Measurements from ENCODE around the gene PLEKHG4.

PLEKHG4 gene

DNA sequence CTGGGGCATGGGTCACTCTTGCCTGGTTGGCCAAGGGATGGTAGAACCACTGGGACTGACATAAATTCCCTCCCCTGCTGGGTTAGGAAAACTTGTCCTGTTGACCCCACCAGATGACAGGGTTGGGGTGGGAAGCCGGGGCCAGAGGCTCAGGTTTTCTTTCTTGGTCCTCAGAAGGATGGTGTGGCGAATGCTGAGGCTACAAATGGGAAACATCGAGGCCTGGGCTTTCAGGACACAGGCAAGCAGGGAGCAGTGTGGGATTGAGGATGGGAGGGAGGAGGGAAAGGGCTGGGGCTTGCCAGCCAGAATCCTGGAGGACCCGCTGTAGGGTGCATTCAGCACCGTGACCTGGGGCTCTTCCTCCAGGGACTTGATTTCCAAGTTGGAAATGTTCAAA lies 14.5 kb upstream of the PLEKHG4 start:
- DNase-seq (ENCODE audit: low read depth), result no peak

- no peak for DNase-seq (ENCODE audit: low read depth)
These were observed 13.5 kb upstream of the PLEKHG4 start for GRCh38 chr16:67265834-67266233.

DNA sequence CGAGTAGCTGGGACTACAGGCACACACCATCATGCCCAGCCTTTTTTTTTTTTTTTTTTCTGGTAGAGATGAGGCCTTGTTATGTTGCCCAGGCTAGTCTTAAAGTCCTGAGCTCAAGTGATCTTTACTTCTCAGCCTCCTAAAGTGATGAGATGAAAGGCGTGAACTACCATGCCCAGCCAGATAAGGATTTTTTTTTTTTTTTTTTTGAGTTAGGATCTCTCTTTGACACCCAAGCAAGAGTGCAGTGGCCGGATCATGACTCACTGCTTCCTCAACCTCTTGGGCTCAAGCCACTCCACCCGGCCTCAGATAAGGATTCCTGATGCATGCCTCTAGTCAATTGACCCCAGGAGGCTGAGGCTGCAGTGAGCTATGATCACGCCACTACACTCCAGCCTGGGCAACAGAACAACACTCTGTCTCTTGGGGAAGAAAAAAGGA lies 11.2 kb upstream of the PLEKHG4 start:
- DNase-seq (ENCODE audit: low read depth), result peak; percentile 91

- DNase-seq (ENCODE audit: low read depth), result no peak
These were observed 9.6 kb upstream of the PLEKHG4 start for GRCh38 chr16:67269766-67270165.

GRCh38 chr16:67270931-67271338 lies 8.4 kb upstream of the PLEKHG4 start:
- DNase-seq (ENCODE audit: low read depth), result no peak

- no peak for DNase-seq (ENCODE audit: low read depth)
These were observed 7.9 kb upstream of the PLEKHG4 start for GRCh38 chr16:67271446-67271845.

DNA sequence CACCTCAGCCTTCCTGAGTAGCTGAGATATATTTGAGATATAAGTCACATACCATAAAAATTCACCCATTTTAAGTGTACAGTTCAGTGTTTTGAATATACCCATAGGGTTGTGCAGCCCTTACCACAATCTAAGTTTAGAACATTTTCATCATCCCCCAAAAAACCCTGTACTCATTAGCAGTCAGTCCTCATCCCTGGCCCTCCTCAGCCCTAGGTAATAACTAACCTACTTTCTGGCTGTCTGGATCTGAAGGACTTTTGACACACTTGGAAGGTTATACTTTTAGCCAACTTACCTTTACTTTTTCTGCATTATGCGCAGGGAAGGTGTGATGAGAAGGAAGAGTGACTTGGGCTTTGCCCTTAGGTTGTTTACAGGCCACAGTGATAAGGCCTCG lies 4.0 kb upstream of the PLEKHG4 start:
- no peak for DNase-seq (ENCODE audit: low read depth)

DNA sequence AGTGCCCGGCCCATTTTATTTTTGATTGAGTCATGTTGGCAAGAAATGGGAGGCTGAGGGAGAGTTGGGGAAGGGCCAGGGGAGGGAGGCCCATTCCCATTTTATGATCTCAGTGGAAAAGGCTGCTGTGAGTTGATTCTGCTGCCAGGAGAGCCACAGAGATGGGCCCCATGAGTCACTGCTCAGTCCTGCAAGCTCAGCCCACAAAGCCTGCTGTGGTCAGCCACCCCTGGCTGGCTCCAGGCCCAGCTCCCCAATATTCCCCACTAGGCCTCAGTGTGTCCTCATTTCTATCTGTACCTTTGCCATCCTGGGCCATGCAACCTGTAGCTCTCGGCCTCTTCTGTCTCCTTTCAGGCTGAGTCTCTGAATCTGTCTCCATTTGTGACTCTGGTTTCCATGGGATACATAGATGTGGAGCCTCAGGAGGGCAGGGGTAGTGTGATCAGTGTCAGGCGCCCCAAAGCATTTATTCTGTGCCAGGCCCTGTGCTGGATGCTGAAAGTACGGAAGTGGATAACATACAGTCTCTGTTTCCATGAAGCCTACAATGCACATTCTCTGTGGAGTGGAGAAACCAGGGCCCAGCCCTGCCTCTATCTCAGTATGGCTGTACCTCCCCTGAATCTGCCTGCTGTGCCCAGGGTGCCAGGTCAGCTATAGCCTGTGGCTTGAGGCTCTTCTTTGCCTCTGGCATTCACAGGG lies 1.9 kb upstream of the PLEKHG4 start:
- no peak for DNase-seq (ENCODE audit: low read depth)

DNA sequence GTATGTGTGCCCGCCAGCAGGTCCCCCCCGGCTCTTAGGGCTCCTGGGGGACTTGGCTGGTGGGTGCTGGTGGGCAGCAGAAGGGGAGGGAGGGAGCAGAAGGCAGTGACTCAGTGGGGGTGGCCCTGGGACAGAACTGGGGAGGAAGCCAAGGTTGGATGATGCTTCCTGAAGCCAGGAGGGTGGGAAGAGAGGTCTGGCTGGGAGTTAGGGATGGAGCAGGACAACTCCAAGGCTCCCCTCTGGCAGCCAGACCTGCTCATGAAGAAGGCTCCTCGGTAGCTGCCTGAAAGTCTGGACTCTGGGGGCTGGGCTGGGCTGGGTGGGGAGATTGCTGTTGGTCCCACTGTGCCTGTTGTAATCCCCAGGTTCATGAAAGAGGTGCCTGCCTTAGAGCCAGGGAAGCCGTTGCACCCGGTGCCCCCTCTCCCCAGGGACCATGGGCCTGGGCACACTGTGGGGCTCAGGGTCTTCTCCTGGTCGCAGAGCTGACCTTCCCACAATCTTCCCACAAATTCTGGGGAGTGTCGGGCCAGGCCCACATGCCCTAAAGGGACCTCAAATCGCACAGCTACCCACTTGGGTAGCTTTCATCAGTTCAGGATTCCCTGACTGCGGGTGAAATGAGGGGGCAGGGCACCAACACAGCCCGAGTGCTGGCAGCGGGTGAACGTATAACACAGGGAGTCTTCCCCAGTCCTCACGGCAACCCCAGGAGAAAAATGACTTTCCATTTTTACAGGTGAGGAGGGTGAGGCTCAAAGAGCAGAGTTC lies 1.1 kb upstream of the PLEKHG4 start:
- DNase-seq (ENCODE audit: low read depth), result no peak

DNA sequence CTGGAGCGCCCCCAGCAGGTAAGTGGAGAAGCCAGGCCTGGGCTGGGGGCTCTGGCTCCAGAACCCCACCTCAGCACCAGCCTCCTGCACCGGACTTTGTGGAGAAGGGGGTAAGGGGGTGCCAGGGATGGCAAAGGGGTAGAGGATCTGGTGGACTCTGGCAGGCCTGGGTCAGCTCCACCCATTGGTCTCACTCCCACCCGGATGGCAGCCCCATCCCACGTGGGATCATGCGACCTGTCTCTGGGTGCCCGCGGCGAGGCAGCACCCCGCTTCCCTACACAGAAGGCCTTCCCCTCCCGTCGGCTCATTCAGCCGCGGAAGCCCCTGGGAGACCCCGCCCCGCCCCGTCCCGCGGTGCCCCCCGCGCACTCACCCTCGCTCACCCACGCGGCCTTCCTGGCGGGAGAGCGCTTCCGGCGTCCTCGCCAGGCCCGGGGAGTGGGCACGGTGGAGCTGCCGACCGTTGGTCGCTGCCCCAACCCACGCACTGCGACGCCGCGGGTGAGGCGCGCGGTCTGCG lies 498 bp upstream of the PLEKHG4 start:
- DNase-seq (ENCODE audit: low read depth), result peak; percentile 76

DNA sequence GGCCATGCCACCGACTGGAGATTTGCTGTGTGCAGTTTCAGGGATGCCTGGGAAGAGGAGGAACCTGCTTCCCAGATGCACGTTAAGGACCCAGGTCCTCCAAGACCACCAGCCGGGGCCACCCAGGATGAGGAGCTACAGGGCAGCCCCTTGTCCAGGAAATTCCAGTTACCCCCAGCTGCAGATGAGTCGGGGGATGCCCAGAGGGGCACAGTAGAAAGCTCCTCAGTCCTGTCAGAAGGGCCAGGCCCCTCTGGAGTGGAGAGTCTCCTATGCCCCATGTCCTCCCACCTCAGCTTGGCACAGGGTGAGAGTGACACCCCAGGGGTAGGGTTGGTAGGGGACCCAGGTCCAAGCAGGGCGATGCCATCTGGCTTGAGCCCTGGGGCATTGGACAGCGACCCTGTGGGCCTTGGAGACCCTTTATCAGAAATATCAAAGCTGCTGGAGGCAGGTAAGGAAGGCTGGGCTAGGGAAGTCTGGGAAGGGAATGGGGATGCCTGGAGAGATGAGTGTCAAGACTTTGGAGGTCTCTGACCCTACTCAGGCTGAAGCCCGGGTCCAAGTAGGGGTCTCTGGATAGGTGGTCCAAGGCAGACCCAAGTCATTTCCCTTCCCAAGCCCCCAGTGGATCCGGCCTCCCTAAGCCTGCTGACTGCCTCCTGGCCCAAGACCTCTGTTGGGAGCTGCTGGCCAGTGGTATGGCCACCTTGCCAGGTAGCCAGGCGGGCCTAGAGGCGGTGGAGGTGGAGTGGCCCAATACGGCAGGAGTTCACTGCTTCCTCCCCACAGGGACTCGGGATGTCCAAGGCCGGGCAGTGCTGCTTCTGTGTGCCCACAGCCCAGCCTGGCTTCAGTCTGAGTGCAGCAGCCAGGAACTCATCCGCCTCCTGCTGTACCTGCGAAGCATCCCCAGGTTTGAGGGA lies 1.0 kb downstream of the PLEKHG4 start:
- DNase-seq (ENCODE audit: low read depth), result no peak

DNA sequence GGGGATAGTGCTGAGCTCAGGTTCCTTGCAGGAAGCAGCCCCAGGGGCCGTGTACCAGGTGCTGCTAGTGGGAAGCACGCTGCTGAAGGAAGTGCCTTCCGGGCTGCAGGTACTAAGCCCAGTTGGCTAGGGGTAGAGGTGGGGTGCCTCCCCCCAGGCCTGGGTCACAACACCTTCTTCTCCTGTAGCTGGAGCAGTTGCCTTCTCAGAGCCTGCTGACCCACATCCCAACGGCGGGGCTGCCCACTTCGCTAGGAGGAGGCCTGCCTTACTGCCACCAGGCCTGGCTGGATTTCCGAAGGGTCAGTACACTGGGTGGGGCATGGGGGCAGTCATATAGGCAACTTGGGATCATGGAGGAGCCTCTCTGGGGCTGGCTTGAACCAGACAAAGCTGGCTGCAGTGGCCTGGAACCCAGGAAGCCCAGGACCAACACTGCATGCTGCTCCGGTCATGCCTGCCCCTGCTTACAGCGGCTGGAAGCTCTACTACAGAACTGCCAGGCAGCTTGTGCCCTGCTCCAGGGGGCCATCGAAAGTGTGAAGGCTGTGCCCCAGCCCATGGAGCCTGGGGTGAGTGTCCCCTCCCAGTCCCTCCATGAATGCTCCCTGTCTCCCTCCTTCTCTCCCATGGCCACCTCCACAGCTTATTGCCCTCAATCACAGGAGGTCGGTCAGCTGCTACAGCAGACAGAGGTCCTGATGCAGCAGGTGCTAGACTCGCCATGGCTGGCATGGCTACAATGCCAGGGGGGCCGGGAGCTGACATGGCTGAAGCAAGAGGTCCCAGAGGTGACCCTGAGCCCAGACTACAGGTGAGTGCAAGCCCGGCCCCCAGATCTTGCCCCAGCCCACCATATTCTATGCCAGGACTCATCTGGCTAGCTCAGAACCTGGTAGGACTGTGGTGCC lies 2.5 kb downstream of the PLEKHG4 start:
- no peak for DNase-seq (ENCODE audit: low read depth)

- no peak for DNase-seq (ENCODE audit: low read depth)
These were observed 3.1 kb downstream of the PLEKHG4 start for GRCh38 chr16:67282447-67282805.

DNA sequence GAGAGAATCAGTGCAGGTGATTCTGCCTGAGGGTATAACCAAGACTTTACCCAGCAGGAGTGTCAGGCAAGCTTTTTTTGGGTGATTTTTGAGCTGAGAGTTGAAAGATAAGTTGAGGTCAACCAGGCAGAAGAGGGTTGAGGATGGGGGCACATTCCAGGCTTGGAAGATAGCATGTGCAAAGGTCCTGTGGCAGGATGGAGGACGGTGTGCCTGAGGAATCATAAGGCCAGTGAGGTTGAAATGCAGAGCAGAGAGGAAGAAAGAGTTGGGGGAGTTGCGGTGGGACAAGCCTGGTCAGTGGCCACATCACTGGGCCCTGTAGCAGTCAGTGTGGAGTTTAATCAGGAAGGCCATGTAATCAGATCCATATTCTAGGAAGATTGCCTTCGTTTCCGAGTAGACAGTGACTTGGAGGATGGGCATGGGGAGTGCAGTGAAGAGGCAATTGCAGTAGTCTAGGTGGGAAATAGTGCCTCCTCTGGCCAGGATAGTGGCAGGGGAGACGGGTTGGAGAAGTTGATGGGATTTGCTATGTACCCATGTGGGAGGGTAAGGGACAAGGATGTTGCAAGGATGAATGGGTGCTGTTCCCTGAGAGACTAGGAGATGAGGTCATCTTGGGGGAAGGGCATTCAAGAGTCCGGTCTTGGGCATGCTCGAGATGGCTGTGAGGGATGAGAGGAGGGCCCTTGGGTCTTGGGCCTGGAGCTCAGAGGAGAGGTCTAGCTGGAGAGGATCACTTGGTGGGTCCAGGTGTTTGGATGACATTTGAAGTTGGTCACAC lies 3.9 kb downstream of the PLEKHG4 start:
- DNase-seq (ENCODE audit: low read depth), result no peak

- DNase-seq (ENCODE audit: low read depth), result no peak
These were observed 4.7 kb downstream of the PLEKHG4 start for GRCh38 chr16:67283826-67284555.

DNA sequence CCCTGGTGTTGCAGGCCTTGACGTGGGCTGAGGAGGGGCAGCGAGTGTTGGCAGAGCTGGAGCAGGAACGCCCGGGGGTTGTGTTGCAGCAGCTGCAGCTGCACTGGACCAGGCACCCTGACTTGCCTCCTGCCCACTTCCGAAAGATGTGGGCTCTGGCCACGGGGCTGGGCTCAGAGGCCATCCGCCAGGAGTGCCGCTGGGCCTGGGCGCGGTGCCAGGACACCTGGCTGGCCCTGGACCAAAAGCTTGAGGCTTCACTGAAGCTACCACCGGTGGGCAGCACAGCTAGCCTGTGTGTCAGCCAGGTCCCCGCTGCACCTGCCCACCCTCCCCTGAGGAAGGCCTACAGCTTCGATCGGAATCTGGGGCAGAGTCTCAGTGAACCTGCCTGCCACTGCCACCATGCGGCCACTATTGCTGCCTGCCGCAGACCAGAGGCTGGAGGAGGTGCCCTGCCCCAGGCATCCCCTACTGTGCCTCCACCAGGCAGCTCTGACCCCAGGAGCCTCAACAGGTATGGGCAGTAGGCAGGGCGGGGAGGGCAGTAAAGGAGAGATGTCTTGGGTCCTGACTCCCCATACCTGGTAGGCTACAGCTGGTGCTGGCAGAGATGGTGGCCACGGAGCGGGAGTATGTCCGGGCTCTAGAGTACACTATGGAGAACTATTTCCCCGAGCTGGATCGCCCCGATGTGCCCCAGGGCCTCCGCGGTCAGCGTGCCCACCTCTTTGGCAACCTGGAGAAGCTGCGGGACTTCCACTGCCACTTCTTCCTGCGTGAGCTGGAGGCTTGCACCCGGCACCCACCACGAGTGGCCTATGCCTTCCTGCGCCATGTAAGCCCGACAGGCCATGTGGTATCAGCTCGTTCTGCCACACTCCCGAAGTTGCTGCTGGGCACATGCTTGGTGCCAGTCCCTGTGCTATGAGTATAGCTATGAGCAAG lies 5.6 kb downstream of the PLEKHG4 start:
- no peak for DNase-seq (ENCODE audit: low read depth)

DNA sequence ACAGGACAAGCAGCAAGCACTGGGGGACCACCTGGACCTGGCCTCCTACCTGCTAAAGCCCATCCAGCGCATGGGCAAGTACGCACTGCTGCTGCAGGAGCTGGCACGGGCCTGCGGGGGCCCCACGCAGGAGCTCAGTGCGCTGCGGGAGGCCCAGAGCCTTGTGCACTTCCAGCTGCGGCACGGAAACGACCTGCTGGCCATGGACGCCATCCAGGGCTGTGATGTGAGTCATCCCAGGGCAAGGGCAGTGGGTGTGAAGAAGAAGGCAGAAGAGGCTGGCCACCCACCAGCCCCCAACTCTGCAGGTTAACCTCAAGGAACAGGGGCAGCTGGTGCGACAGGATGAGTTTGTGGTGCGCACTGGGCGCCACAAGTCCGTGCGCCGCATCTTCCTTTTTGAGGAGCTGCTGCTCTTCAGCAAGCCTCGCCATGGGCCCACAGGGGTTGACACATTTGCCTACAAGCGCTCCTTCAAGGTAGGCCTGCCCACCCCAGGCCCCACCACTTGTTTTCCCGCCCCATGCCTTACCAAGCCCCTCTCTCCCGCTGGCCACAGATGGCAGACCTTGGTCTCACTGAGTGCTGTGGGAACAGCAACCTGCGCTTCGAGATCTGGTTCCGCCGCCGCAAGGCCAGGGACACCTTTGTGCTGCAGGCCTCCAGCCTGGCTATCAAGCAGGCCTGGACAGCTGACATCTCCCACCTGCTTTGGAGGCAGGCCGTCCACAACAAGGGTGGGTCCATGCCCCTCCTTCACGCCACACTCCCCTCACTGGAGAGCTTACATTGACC lies 7.3 kb downstream of the PLEKHG4 start:
- no peak for DNase-seq (ENCODE audit: low read depth)

DNA sequence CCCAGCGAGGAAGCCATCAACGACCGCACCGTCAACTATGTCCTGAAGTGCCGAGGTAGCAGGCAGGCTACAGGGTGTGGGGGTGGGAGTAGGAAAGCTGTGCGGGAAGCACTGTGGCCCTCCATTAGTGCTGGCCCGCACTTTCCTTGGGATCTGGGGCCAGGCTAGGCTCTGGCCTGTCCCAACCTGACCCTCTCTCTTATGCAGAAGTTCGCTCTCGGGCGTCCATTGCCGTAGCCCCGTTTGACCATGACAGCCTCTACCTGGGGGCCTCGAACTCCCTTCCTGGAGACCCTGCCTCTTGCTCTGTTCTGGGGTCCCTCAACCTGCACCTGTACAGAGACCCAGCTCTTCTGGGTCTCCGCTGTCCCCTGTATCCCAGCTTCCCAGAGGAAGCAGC lies 8.6 kb downstream of the PLEKHG4 start:
- no peak for DNase-seq (ENCODE audit: low read depth)

Data from CMK (cell line).